ENCODE measurements around the gene ATP9B. TPM values are rescaled to one million over a fixed set of nuclear protein-coding genes. Genes with fewer than 3 reads are reported as not detected.

ATP9B gene
- total RNA-seq, 2 experiments from 2014 or later: 61.9 to 63.5 TPM

GRCh38 chr18:79394534-79395307 lies 325.5 kb downstream of the ATP9B start:
- peak in 9 of 14 experiments; percentile 33 to 84 (median 57) for DNase-seq
- Mint-ChIP-seq H3K4me1 (ENCODE audit: low read depth) (peaks cover 49% of the 10 kb centered on the region), H3K4me3 (peak overlapping the region; percentile 96), H3K27me3 (no peaks in the 10 kb centered on the region), H3K36me3 (ENCODE audit: low read depth) (peaks cover 22% of the 10 kb centered on the region), H3K27ac (peak overlapping the region; percentile 91), H3K9me3 (no peaks in the 10 kb centered on the region)
- Histone ChIP-seq H3K36me3 (ENCODE audit: insufficient read depth, low read length) (no peaks in the 10 kb centered on the region), H3K4me1 (ENCODE audit: insufficient read depth, low read length) (peaks cover 54% of the 10 kb centered on the region), H3K9me3 (ENCODE audit: control insufficient read depth in 1 of 2, insufficient read depth in 1 of 2, low read length in 2 of 2) (no peaks in the 10 kb centered on the region), H3K27ac (ENCODE audit: low read depth in 1 of 2, low read length in 2 of 2) (no peak overlapping the region), H3K27me3 (ENCODE audit: control insufficient read depth in 1 of 2, insufficient read depth in 2 of 2, low read length in 2 of 2) (peaks cover 0 to 3% of the 10 kb centered on the region in 2 experiments), H3K4me3 (ENCODE audit: low read length) (peak overlapping the region; percentile 48)
- ATAC-seq (ENCODE audit: poor library complexity): peak; percentile 48
- CTCF ChIA-PET: no interaction called here
- intact Hi-C loops (cut with DNase I, micrococcal nuclease): loop anchor here (2.0 to 5.0 kb wide), 5 partner anchors 43 to 558 kb away; partner anchors contain the start of genes ATP9B (in 1 of the 2) and SLC66A2 (in 1 of the 2)
- no peak for TF ChIP-seq CTCF (IDR thresholded peaks at IDR 0.05)
- POLR2A ChIA-PET: interaction anchor here (0.7 to 5.3 kb wide), 3 partner anchors 11 to 129 kb away, joined by 3 to 34 read pairs (median 20); no protein-coding TSS in a partner anchor

GRCh38 chr18:79395308-79395640 lies 326.1 kb downstream of the ATP9B start:
- Mint-ChIP-seq H3K9me3 (no peaks in the 10 kb centered on the region), H3K27me3 (no peaks in the 10 kb centered on the region), H3K36me3 (ENCODE audit: low read depth) (peaks cover 22% of the 10 kb centered on the region), H3K4me3 (peak overlapping the region; percentile 96), H3K4me1 (ENCODE audit: low read depth) (peaks cover 49% of the 10 kb centered on the region), H3K27ac (peak overlapping the region; percentile 91)
- TF ChIP-seq CTCF (IDR thresholded peaks at IDR 0.05): no peak
- peaks cover 55% of the 10 kb centered on the region for H3K4me1 ChIP-seq (ENCODE audit: insufficient read depth, low read length)
- CTCF ChIA-PET: interaction anchor here (1.2 to 2.7 kb wide), 3 partner anchors 10 to 134 kb away, joined by 4 to 18 read pairs (median 5); no protein-coding TSS in a partner anchor
- intact Hi-C loops (cut with DNase I, micrococcal nuclease): loop anchor here (2.0 to 5.0 kb wide), 5 partner anchors 42 to 557 kb away; partner anchors contain the start of genes ATP9B (in 1 of the 2) and SLC66A2 (in 1 of the 2)
- DNase-seq (no peak), ATAC-seq (ENCODE audit: poor library complexity) (no peak)
- H3K36me3 ChIP-seq (ENCODE audit: insufficient read depth, low read length): no peaks in the 10 kb centered on the region
- no peak overlapping the region for H3K27ac ChIP-seq (ENCODE audit: low read depth in 1 of 2, low read length in 2 of 2)
- peak overlapping the region; percentile 48 for H3K4me3 ChIP-seq (ENCODE audit: low read length)
- POLR2A ChIA-PET: interaction anchor here (0.7 to 5.3 kb wide), 4 partner anchors 10 to 128 kb away, joined by 3 to 34 read pairs (median 16); no protein-coding TSS in a partner anchor
- peaks cover 0 to 3% of the 10 kb centered on the region in 2 experiments for H3K27me3 ChIP-seq (ENCODE audit: control insufficient read depth in 1 of 2, insufficient read depth in 2 of 2, low read length in 2 of 2)
- no peaks in the 10 kb centered on the region for H3K9me3 ChIP-seq (ENCODE audit: control insufficient read depth in 1 of 2, insufficient read depth in 1 of 2, low read length in 2 of 2)

- Mint-ChIP-seq H3K27ac (peak within 1 kb of the TSS; percentile 96), H3K4me3 (peak within 1 kb of the TSS; percentile 96), H3K4me1 (ENCODE audit: low read depth) (peaks cover 49% of the 10 kb centered on the region), H3K9me3 (no peaks in the 10 kb centered on the region), H3K36me3 (ENCODE audit: low read depth) (peaks cover 25% of the 10 kb centered on the region), H3K27me3 (no peaks in the 10 kb centered on the region)
- peaks cover 56% of the 10 kb centered on the region for H3K4me1 ChIP-seq (ENCODE audit: insufficient read depth, low read length)
- H3K4me3 ChIP-seq (ENCODE audit: low read length): peak within 1 kb of the TSS; percentile 51
- H3K9me3 ChIP-seq (ENCODE audit: control insufficient read depth in 1 of 2, insufficient read depth in 1 of 2, low read length in 2 of 2): no peaks in the 10 kb centered on the region
- intact Hi-C loops (cut with DNase I, micrococcal nuclease): loop anchor here (2.0 to 5.0 kb wide), 5 partner anchors 41 to 556 kb away; partner anchors contain the start of genes ATP9B (in 1 of the 2) and SLC66A2 (in 1 of the 2)
- DNase-seq (peak in 13 of 14 experiments; percentile 41 to 93 (median 67)), ATAC-seq (ENCODE audit: poor library complexity) (peak; percentile 43)
- peaks cover 0 to 3% of the 10 kb centered on the region in 2 experiments for H3K27me3 ChIP-seq (ENCODE audit: control insufficient read depth in 1 of 2, insufficient read depth in 2 of 2, low read length in 2 of 2)
- CTCF ChIA-PET: interaction anchor here (0.7 to 2.7 kb wide), 6 partner anchors 9 to 133 kb away, joined by 3 to 18 read pairs (median 4); no protein-coding TSS in a partner anchor
- POLR2A ChIA-PET: interaction anchor here (1.2 to 5.3 kb wide), 3 partner anchors 9 to 128 kb away, joined by 3 to 34 read pairs (median 28); no protein-coding TSS in a partner anchor
- H3K36me3 ChIP-seq (ENCODE audit: insufficient read depth, low read length): no peaks in the 10 kb centered on the region
- H3K27ac ChIP-seq (ENCODE audit: low read depth in 1 of 2, low read length in 2 of 2): peak within 1 kb of the TSS in 1 of 2 donors; percentile 21
- TF ChIP-seq CTCF (IDR thresholded peaks at IDR 0.05): no peak
Measured at GRCh38 chr18:79395761-79396404, 326.7 kb downstream of the ATP9B start, which contains the start of gene NFATC1. NFATC1 (plus strand) TSS chr18:79395930; CDS start chr18:79396225, 295 bp downstream.

Data from CD4-positive, alpha-beta T cell (primary cell).